Limb (tissue), 2 donors: ENCODE data around the gene PKP2.
"Not testable (repeated sequence)": the region's sequence is repeated elsewhere in the genome, so short reads cannot be mapped to it uniquely, and the experiment has no call there.

ENCODE experiments used
- DNase-seq, 2 donors: peaks; one replicate each; pipeline ENCODE4 v3.0.0-alpha.2; 2016; ENCODE audit errors: extremely low spot score in 2 of 2

Gene PKP2

DNA sequence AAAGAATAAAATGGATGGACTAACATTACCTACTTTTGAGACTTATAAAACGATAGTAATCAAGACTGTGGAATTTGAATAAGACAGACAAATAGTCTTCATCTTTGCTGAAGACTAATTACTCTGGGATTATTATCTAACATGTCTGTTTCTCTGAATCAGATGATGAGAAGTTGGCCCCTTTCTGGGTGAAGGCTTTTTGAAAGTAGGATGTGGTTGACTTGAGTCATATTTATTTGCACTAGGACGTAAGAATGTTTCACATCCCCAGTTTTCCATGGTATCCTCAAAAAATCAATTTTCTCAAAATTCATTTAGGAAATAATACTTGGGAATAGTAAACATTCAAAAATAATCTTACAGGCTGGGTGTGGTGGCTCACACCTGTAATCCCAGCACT is 31.8 kb downstream of the PKP2 start:
- DNase-seq: no peak

DNA sequence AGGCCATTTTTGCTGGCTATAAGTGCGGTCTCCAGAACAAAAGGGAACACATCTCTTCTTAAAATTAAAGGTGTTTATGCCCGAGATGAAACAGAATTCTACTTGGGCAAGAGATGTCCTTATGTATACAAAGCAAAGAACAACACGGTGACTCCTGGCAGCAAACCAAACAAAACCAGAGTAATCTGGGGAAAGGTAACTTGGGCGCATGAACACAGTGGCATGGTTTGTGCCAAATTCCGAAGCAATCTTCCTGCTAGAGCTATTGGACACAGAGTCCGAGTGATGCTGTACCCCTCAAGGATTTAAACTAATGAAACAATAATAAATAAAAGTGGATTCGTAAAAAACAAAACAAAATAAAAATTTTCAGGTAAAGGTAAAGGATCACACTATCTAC is 33.4 kb downstream of the PKP2 start:
- DNase-seq: no peak

GRCh38 chr12:32861658-32862057 is 34.9 kb downstream of the PKP2 start:
- not testable (repeated sequence) for DNase-seq

DNA sequence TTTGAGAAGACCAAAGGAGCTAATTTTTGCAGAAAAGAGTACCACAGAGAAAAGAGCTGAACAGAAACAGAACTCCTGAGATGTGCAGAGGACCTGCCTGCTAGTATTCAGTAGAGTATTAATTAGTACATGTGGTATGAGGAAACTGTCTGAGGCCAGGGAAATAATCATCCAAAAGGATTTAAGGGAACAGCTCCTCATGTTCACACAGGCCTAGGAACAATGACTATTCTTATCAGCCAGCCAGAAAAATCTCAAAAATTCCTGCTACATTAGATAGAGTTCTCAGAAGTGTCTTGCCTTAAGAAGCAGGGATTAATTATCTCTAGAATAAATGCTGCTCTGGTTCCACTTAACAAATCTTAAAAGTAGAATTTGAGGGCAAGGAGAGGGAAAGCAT is 36.4 kb downstream of the PKP2 start:
- no peak for DNase-seq

GRCh38 chr12:32859389-32859788 is 37.2 kb downstream of the PKP2 start:
- DNase-seq: no peak

GRCh38 chr12:32854716-32855115 is 41.9 kb downstream of the PKP2 start:
- no peak for DNase-seq

GRCh38 chr12:32854097-32854496 is 42.5 kb downstream of the PKP2 start:
- DNase-seq: no peak

GRCh38 chr12:32847287-32847686 is 49.3 kb downstream of the PKP2 start:
- DNase-seq: no peak

DNA sequence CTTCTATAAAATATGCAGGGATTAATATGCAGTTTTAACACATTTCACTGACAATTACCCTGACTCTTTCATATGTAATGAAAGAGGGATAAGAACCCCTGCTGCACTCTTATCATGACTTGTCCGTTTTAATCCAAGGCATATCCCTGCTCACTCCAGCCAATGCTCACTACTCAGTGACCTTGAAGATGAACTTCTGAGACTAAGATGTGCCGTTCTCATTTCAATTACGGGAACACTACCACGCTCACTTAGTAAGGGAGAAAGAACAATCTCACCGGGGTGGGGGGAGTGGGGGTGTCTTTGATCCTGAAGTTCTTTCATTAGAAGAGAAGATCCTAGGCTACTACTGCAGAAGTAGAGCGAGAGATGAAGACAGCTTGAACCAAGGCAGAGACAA is 50.5 kb downstream of the PKP2 start:
- no peak for DNase-seq

- DNase-seq: no peak
Observed at GRCh38 chr12:32843528-32844095, 53.0 kb downstream of the PKP2 start.

DNA sequence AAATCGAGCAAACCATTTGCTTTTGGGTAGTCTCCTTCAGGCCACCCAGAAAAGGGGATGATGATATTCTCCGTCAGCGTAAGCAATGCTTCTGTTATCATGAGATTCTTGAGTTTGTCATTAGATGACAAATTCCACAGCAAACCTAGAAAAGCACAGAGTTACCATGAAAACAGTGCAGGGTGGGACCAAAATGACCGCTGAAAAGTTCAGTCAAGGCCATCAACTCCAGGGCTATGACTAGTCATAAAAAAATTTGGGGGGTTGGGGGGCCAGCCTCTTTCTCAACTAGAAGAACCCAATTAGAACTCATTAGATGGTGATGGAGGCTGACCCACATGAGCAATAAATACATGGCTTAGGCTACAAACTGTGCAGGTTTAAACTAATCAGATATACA is 55.5 kb downstream of the PKP2 start:
- DNase-seq: no peak

DNA sequence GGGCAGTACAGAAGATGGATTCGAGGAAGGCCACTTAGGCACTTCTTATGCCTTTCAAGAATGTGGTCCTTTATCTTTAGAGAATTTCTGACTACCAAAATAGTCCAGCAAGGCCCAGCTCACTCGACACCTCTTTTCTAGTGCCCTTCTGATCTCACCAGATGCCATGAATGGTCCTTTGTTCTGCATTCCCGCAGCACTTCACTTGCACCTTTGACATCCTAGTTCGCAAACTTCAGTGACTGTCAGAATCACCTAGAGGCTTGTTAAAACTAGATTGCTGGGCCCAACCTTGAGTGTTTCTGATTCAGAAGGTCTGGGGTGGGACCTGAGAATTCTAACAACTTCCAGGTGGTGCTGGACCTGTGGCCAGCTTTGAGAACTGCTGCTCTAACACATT is 56.7 kb downstream of the PKP2 start:
- no peak for DNase-seq

DNA sequence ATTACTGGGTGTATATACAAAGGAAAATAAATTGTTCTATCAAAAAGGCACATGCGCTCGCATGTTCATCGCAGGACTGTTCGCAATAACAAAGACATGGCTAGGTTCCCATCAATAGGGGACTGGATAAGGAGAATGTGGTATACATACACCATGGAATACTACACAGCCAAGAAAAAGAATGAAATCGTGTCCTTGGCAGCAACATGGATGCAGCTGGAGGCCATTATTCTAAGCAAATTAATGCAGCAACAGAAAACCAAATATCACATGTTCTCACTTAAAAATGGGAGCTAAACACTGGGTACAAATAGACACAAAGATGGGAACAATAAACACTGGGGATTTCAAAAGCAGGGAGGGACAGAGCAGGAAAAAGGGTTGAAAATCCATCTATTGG is 58.6 kb downstream of the PKP2 start:
- no peak for DNase-seq

DNA sequence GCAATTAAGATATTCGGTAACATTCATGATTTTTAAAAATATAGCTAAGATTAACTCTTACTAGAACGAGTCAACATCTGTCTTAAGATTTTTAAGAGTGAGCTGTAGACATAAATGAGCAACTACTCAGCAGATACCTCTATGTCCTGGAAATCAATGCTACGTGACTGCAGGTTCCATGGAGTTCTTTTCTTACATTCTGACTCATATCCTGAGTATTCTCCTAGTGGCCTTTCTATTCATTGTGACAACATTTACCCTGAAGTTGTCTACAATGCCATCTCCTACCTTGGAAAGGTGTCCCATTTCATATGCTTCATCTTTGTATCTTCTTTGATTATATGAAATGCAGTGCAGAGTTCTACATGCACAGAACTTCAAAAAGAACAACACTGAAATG is 59.9 kb downstream of the PKP2 start:
- no peak for DNase-seq

DNA sequence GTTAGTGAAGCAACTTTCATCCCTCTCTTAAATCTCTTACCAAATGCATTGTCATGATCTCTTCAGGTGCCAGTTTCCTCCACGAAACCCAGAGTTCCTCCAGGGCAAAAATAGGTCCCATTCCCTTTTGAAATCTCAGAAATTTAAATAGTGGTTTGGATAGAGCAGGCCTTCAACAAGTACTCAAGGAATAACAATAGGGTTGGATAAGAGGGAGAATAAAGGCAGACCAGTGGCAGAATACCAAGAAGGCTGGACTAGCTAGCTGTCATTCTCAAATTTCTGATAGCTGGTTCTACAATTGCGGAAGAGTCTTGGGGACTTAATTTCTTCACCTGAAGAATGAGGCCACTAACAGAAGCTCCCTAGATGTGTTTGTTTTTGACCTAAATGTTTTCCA is 62.5 kb downstream of the PKP2 start:
- no peak for DNase-seq

DNA sequence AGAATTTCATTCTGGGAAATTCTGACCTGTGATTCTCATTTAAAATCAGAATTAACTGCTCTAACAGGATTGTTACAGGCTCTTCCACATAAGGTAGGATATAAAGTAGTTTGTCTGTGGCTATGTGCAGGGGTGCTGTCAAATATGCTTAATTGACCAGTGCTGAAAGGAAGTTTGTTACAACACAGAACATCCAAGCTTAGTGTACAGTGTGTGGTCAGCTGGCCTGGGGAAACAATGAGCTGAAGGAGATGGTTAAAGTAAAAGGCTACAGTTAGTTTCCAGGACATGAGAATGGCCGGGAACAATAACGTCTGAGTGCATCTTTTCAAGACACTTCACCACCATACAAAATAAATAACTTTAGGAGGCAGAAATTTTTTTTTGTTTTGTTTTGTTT is 68.0 kb downstream of the PKP2 start:
- no peak for DNase-seq

- DNase-seq: no peak
Observed at GRCh38 chr12:32828120-32828519, 68.5 kb downstream of the PKP2 start.

GRCh38 chr12:32826807-32827412 is 69.7 kb downstream of the PKP2 start:
- DNase-seq: no peak

GRCh38 chr12:32824596-32824995 is 72.0 kb downstream of the PKP2 start:
- DNase-seq: no peak

- DNase-seq: no peak
Observed at GRCh38 chr12:32822344-32822743, 74.2 kb downstream of the PKP2 start.

DNA sequence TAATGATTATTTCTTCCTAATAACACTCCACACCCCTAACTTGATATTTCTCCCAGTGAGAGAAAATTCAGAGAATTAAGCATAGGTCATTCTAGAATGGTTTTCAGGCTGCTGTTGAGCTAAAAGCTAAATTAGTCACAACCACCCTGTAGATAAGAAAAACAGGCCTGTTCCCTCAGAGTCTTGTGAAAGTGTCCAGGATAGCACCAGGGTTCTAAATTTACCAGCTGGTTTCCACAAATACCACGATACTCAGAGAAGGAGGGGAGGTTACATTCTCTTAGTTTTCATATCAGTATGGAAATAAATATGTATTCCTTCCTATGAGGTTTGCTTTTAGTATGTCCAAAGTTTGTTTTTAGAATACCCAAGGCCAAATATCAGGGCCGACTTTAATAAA is 74.9 kb downstream of the PKP2 start:
- no peak for DNase-seq

GRCh38 chr12:32821293-32821692 is 75.3 kb downstream of the PKP2 start:
- no peak for DNase-seq

DNA sequence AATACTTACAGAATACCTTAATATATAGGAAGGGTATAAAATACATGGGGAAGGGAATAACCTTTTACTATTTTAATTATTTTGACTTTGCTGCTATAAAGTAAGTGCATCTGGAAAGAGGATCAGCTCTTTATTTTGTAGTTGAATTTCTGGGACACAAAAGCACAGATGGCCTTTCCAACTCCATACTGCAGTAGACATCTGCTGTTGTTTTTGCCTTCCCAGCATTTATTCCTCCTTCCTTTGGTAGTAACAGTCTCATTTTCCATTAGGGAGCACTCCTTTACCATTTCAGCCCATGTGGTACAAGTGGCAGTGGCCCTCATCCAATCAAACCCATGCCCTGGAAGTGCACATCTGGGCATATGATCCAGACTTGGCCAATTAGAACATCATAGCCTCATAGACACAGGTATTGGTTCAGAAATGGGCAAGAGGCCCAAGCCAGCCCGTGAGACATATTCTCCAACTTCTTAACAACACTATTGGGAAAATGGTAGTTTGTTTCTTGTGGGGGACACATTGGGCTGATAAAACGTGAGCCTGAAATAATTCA is 76.1 kb downstream of the PKP2 start:
- no peak for DNase-seq

- no peak for DNase-seq
Observed at GRCh38 chr12:32819424-32819823, 77.2 kb downstream of the PKP2 start.
